Stomach (tissue), 9 donors: ENCODE results near the gene GRAMD1B. TPM values are rescaled to one million over a fixed set of nuclear protein-coding genes. Genes with fewer than 3 reads are reported as not detected.
A peak's percentile ranks its signal among the peaks of the same experiment; 100 is the strongest.

Experiments used
- DNase-seq, 2 donors: peaks; one replicate each; pipeline versions ENCODE4 v3.0.0 to v3.0.0-alpha.2; 2013 to 2019
- H3K27ac ChIP-seq, 5 donors: fragments of 200-600 bp in 4 of 5; sonication (generic) in 4 of 5; one replicate each; pipeline ENCODE4 v1.5.1; 2013 to 2019; ENCODE audit warnings: mild to moderate bottlenecking in 1 of 5, moderate library complexity in 1 of 5
- H3K27me3 ChIP-seq, 3 donors: fragments of 200-600 bp; sonication (generic); one replicate each; pipeline ENCODE4 v1.5.1; 2017 to 2019; ENCODE audit warnings: mixed run types in 1 of 3
- H3K36me3 ChIP-seq, 4 donors: fragments of 200-600 bp; sonication (generic); 1 replicate in 3 of 4; 2 replicates in 1 of 4; pipeline ENCODE4 v1.5.1; 2016 to 2019
- H3K4me1 ChIP-seq, 4 donors: fragments of 200-600 bp; sonication (generic); one replicate each; pipeline ENCODE4 v1.5.1; 2016 to 2019
- H3K4me3 ChIP-seq, 4 donors: fragments of 200-600 bp; sonication (generic) in 3 of 4; one replicate each; pipeline ENCODE4 v1.5.1; 2016 to 2019; ENCODE audit warnings: mild to moderate bottlenecking in 1 of 4
- H3K9me3 ChIP-seq, 4 donors: fragments of 200-600 bp; sonication (generic); one replicate each; pipeline ENCODE4 v1.5.1; 2016 to 2019
- CTCF ChIP-seq, 7 experiments: fragments of 450-650 bp in 4 of 7; fragments of 200-600 bp in 3 of 7; sonication (generic) in 3 of 7; IDR thresholded peaks; one replicate each; pipeline ENCODE4 v1.5.1; 2016 to 2019; ENCODE audit warnings: antibody characterized with exemption in 7 of 7, control low read depth in 2 of 7, mild to moderate bottlenecking in 1 of 7
- EP300 ChIP-seq: sonication (generic); formaldehyde crosslinking; IDR thresholded peaks from one replicate; pipeline ENCODE4 v1.6.1; 2017; ENCODE audit warnings: antibody characterized with exemption
- POLR2A ChIP-seq, 4 donors: fragments of 450-650 bp; IDR thresholded peaks; one replicate each; pipeline ENCODE4 v1.6.1; 2016; ENCODE audit warnings: antibody characterized with exemption in 4 of 4, control low read depth in 2 of 4, mild to moderate bottlenecking in 1 of 4, moderate library complexity in 1 of 4
- POLR2AphosphoS5 ChIP-seq, 3 donors: sonication (generic); formaldehyde crosslinking; IDR thresholded peaks; one replicate each; pipeline ENCODE4 v1.6.1; 2016; ENCODE audit warnings: antibody characterized with exemption in 3 of 3
- WGBS, 5 donors: extraction: QIAGEN DNeasy Blood & Tissue Kit in 3 of 5; methylation state at CpG; one replicate each; pipeline versions ENCODE4 v1.1.5 to v1.1.7; 2013 to 2018; 5-methylcytosine and 5-hydroxymethylcytosine counted together
- intact Hi-C: fragments of 100-400 bp; cut with DNase I; formaldehyde crosslinking; loops from one replicate; pipeline ENCODE4 v1.15.1; 2023; ENCODE audit warnings: low total_unique reads
- polyA plus RNA-seq, 3 donors: library from polyadenylated mRNA; stranded (reverse); fragments of 200-250 nt; gene quantifications; one replicate each; pipeline ENCODE4 v1.2.3, GENCODE V29; 2013
- total RNA-seq, 5 donors: library from RNA; depleted of rRNA; stranded (reverse); fragments of >200 nt; gene quantifications; one replicate each; pipeline versions ENCODE4 v1.1.0 to v1.2.3, GENCODE V29; 2014 to 2016
- donor health status: healthy with polysubstance abuse.
- donor health status: Bipolar disorder and iron deficiency.
- donor health status: healthy.

GRAMD1B gene
- total and polyA plus RNA-seq, 8 donors = 0.58 to 39.7 (median 12.2) TPM

- no peak overlapping the region for H3K27ac ChIP-seq
- H3K9me3 ChIP-seq = no peaks in the 10 kb centered on the region
- H3K4me3 ChIP-seq = no peak overlapping the region
- H3K4me1 ChIP-seq = peaks cover 0 to 18% (median 13%) of the 10 kb centered on the region in 4 donors
- H3K36me3 ChIP-seq = no peaks in the 10 kb centered on the region
- 40 to 49% (median 40%) methylated on average over 3 of the region's 3 CpGs for WGBS, 5 donors
- intact Hi-C loops = no loop called here
- TF ChIP-seq CTCF (IDR thresholded peaks at IDR 0.05) = no peak
- TF ChIP-seq POLR2AphosphoS5 (IDR thresholded peaks at IDR 0.05) = no peak
- no peak for TF ChIP-seq POLR2A (IDR thresholded peaks at IDR 0.05)
- no peak for TF ChIP-seq EP300
- DNase-seq = no peak
- H3K27me3 ChIP-seq = peaks cover 0 to 9% (median 0%) of the 10 kb centered on the region in 3 donors
These were observed 146.0 kb downstream of the GRAMD1B start for GRCh38 chr11:123576082-123576481.

GRCh38 chr11:123576501-123576900 is 146.4 kb downstream of the GRAMD1B start:
- no peak for TF ChIP-seq CTCF (IDR thresholded peaks at IDR 0.05)
- TF ChIP-seq EP300 = no peak
- TF ChIP-seq POLR2AphosphoS5 (IDR thresholded peaks at IDR 0.05) = no peak
- TF ChIP-seq POLR2A (IDR thresholded peaks at IDR 0.05) = no peak
- peaks cover 0 to 9% (median 0%) of the 10 kb centered on the region in 3 donors for H3K27me3 ChIP-seq
- H3K4me1 ChIP-seq = peaks cover 0 to 20% (median 15%) of the 10 kb centered on the region in 4 donors
- no peaks in the 10 kb centered on the region for H3K9me3 ChIP-seq
- no peak overlapping the region for H3K4me3 ChIP-seq
- no peak overlapping the region for H3K27ac ChIP-seq
- no peak for DNase-seq
- WGBS, 5 donors = 28 to 38% (median 31%) methylated on average over 3 of the region's 3 CpGs
- intact Hi-C loops = no loop called here
- H3K36me3 ChIP-seq = no peaks in the 10 kb centered on the region

GRCh38 chr11:123577081-123577598 is 147.1 kb downstream of the GRAMD1B start:
- 51 to 55% (median 54%) methylated on average over 37 of the region's 37 CpGs for WGBS, 5 donors
- intact Hi-C loops = no loop called here

GRCh38 chr11:123578778-123579481 is 148.9 kb downstream of the GRAMD1B start:
- Histone ChIP-seq H3K4me1 (peaks cover 0 to 20% (median 15%) of the 10 kb centered on the region in 4 donors), H3K9me3 (no peaks in the 10 kb centered on the region), H3K36me3 (no peaks in the 10 kb centered on the region), H3K27ac (no peak overlapping the region), H3K4me3 (no peak overlapping the region), H3K27me3 (peaks cover 0 to 9% (median 0%) of the 10 kb centered on the region in 3 donors)
- 46 to 69% (median 58%) methylated on average over 15 of the region's 15 CpGs for WGBS, 5 donors
- intact Hi-C loops = no loop called here
- no peak for DNase-seq
- TF ChIP-seq EP300 (no peak), POLR2AphosphoS5 (IDR thresholded peaks at IDR 0.05) (no peak), CTCF (IDR thresholded peaks at IDR 0.05) (no peak), POLR2A (IDR thresholded peaks at IDR 0.05) (no peak)

More at GRCh38 chr11:123577081-123577598, 147.1 kb downstream of the GRAMD1B start:
- peak; percentile 76 to 85 for DNase-seq
- H3K4me3 ChIP-seq = no peak overlapping the region
- H3K4me1 ChIP-seq = peaks cover 0 to 20% (median 15%) of the 10 kb centered on the region in 4 donors
- H3K9me3 ChIP-seq = no peaks in the 10 kb centered on the region
- no peaks in the 10 kb centered on the region for H3K36me3 ChIP-seq
- H3K27me3 ChIP-seq = peaks cover 0 to 9% (median 0%) of the 10 kb centered on the region in 3 donors
- no peak overlapping the region for H3K27ac ChIP-seq
- TF ChIP-seq CTCF (IDR thresholded peaks at IDR 0.05) (peak in 5 of 7 experiments; percentile 60 to 91 (median 87)), POLR2AphosphoS5 (IDR thresholded peaks at IDR 0.05) (no peak)
